ENCODE data around the gene NRG3. TPM values are rescaled to one million over a fixed set of nuclear protein-coding genes. Genes with fewer than 3 reads are reported as not detected.

NRG3 gene
- total and polyA plus RNA-seq, 2 donors (not counting 1 experiment from before 2014, with no cell fraction given): not detected

- Histone ChIP-seq H3K4me2 (ENCODE audit: extremely low read depth, insufficient read depth, low read length) (no peak overlapping the region), H3K9ac (ENCODE audit: insufficient read depth, low read length) (no peak overlapping the region), H2AFZ (ENCODE audit: low read length) (no peak overlapping the region)
Measured at GRCh38 chr10:82383350-82383749, 508.4 kb downstream of the NRG3 start.

GRCh38 chr10:82390866-82391658 is 516.1 kb downstream of the NRG3 start:
- Histone ChIP-seq H3K4me2 (ENCODE audit: extremely low read depth, insufficient read depth, low read length) (no peak overlapping the region), H3K36me3 (ENCODE audit: control insufficient read depth, insufficient read depth, low read length) (no peaks in the 10 kb centered on the region), H3K9me3 (ENCODE audit: control insufficient read depth, insufficient read depth, low read depth, low read length) (no peaks in the 10 kb centered on the region), H2AFZ (ENCODE audit: low read length) (no peak overlapping the region), H3K9ac (ENCODE audit: insufficient read depth, low read length) (no peak overlapping the region), H3K27me3 (ENCODE audit: control insufficient read depth, insufficient read depth, low read length) (no peaks in the 10 kb centered on the region), H3K27ac (ENCODE audit: insufficient read depth, low read length) (no peak overlapping the region), H4K20me1 (ENCODE audit: control insufficient read depth, extremely low read depth, insufficient read depth, low read length) (no peaks in the 10 kb centered on the region), H3K4me1 (ENCODE audit: control insufficient read depth, extremely low read depth, insufficient read depth, low read length) (no peaks in the 10 kb centered on the region), H3K4me3 (replicated peaks in 1 of 4; ENCODE audit: control extremely low read depth in 1 of 4, insufficient read depth in 1 of 4, low read depth in 3 of 4, low read length in 4 of 4) (no peak overlapping the region), H3K79me2 (ENCODE audit: control insufficient read depth, insufficient read depth, low read length) (no peaks in the 10 kb centered on the region)
- no peak for DNase-seq (ENCODE audit: low read depth in 2 of 2)
- no peak for TF ChIP-seq CTCF (conservative IDR thresholded peaks at IDR 0.05 in 1 of 2, IDR thresholded peaks at IDR 0.05 in 1 of 2; ENCODE audit: low read depth in 1 of 2, low read length in 2 of 2)

More at GRCh38 chr10:82383350-82383749, 508.4 kb downstream of the NRG3 start:
- H3K4me3 ChIP-seq (replicated peaks in 1 of 4; ENCODE audit: control extremely low read depth in 1 of 4, insufficient read depth in 1 of 4, low read depth in 3 of 4, low read length in 4 of 4): no peak overlapping the region
- no peaks in the 10 kb centered on the region for H3K9me3 ChIP-seq (ENCODE audit: control insufficient read depth, insufficient read depth, low read depth, low read length)
- no peak for DNase-seq (ENCODE audit: low read depth in 2 of 2)
- no peak overlapping the region for H3K27ac ChIP-seq (ENCODE audit: insufficient read depth, low read length)
- no peaks in the 10 kb centered on the region for H3K36me3 ChIP-seq (ENCODE audit: control insufficient read depth, insufficient read depth, low read length)
- TF ChIP-seq EZH2 (IDR thresholded peaks at IDR 0.05; ENCODE audit: low read length, missing control alignments): no peak
- TF ChIP-seq CTCF (conservative IDR thresholded peaks at IDR 0.05 in 1 of 2, IDR thresholded peaks at IDR 0.05 in 1 of 2; ENCODE audit: low read depth in 1 of 2, low read length in 2 of 2): no peak
- H3K27me3 ChIP-seq (ENCODE audit: control insufficient read depth, insufficient read depth, low read length): no peaks in the 10 kb centered on the region
- no peaks in the 10 kb centered on the region for H3K4me1 ChIP-seq (ENCODE audit: control insufficient read depth, extremely low read depth, insufficient read depth, low read length)
- no peaks in the 10 kb centered on the region for H3K79me2 ChIP-seq (ENCODE audit: control insufficient read depth, insufficient read depth, low read length)
- H4K20me1 ChIP-seq (ENCODE audit: control insufficient read depth, extremely low read depth, insufficient read depth, low read length): no peaks in the 10 kb centered on the region

GRCh38 chr10:82391971-82392370 is 517.0 kb downstream of the NRG3 start:
- Histone ChIP-seq H3K27ac (ENCODE audit: insufficient read depth, low read length) (no peak overlapping the region), H3K9ac (ENCODE audit: insufficient read depth, low read length) (no peak overlapping the region), H3K9me3 (ENCODE audit: control insufficient read depth, insufficient read depth, low read depth, low read length) (no peaks in the 10 kb centered on the region), H3K4me2 (ENCODE audit: extremely low read depth, insufficient read depth, low read length) (no peak overlapping the region), H3K4me1 (ENCODE audit: control insufficient read depth, extremely low read depth, insufficient read depth, low read length) (no peaks in the 10 kb centered on the region), H4K20me1 (ENCODE audit: control insufficient read depth, extremely low read depth, insufficient read depth, low read length) (no peaks in the 10 kb centered on the region), H3K36me3 (ENCODE audit: control insufficient read depth, insufficient read depth, low read length) (no peaks in the 10 kb centered on the region), H3K79me2 (ENCODE audit: control insufficient read depth, insufficient read depth, low read length) (no peaks in the 10 kb centered on the region), H3K4me3 (replicated peaks in 1 of 4; ENCODE audit: control extremely low read depth in 1 of 4, insufficient read depth in 1 of 4, low read depth in 3 of 4, low read length in 4 of 4) (no peak overlapping the region), H2AFZ (ENCODE audit: low read length) (no peak overlapping the region), H3K27me3 (ENCODE audit: control insufficient read depth, insufficient read depth, low read length) (no peaks in the 10 kb centered on the region)
- no peak for DNase-seq (ENCODE audit: low read depth in 2 of 2)
- no peak for TF ChIP-seq CTCF (conservative IDR thresholded peaks at IDR 0.05 in 1 of 2, IDR thresholded peaks at IDR 0.05 in 1 of 2; ENCODE audit: low read depth in 1 of 2, low read length in 2 of 2)
- no peak for TF ChIP-seq EZH2 (IDR thresholded peaks at IDR 0.05; ENCODE audit: low read length, missing control alignments)

All from fibroblast of lung (primary cell).